GM18520 (cell line): Measurements from ENCODE around the gene CAB39L.

ENCODE experiments used
- ATAC-seq: cut with Tn5 transposase; IDR thresholded peaks from one replicate; pipeline ENCODE4 v1.9.1; 2021; ENCODE audit not compliant: unreplicated experiment

Gene CAB39L

DNA sequence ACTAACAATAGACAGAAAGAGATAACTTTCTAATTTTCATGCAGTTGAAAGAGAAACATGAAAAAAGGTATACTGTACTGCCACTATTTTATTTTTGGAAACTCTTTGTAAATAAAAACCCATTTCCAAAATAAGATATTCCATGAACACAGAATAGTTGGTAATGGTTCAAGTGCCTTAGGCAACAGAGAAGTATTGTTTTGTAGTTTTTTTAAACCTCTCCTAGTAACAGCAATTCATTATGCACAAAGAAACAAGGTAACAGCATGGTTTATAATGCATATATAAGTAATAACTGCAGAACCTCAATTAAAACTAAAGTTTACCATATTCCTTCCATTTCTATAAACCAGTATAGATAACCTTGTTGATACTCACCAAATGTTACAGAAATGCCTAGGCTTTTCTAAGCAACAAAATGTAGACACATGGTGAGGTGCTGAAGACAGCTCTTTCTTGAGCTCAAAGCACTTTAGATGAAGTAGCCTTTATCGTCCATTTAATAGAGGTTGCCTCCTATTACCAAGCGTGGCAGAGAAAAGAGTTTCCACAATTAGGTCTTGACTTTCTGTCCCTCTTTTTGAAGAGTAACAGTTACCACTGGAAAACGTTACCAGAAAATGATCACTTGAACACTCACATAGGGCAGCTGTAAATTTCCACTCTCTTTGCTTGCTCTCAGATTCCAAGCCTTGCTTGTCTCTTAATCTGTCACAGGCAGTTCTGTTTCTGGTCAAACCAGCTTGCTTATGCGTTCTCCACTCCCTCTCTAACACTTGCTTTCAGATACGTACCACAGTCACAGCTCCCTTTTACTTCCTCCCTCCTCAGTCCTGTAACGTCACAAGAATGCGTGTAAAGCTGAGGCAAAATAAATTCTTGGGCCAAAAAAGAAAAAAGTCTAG is 42.9 kb downstream of the CAB39L start:
- no peak for ATAC-seq

DNA sequence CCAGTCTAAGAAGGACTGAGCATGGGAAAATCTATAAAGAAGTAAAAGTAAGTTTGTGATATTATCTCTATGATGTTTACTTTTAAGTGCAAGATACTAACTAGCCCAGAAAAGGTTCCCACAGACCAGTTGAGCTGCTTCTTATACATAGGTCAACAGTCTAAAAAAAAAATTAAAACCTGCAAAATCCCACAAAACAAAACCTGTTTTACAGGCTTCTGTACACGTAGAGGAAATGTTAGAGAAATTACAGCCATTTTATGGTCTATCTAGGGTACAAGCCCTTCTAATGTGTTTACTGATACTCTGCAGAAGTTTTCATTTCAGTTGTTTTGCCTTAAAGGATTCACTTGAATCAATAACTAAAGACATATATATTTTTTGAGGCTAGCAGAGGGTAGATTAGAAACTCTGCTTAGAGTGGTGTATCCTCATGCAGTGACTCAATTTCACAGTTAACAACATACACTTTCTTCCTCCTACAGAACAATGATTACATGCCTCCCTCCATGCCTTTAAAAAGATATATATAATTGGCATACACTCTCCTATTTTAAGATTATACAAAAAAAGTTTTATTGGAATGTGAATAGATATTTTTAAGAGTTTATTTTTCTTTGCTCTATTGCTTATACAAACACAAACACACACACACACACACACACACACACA is 43.9 kb downstream of the CAB39L start:
- no peak for ATAC-seq

- no peak for ATAC-seq
Measured at GRCh38 chr13:49395878-49396380, 47.9 kb downstream of the CAB39L start.

DNA sequence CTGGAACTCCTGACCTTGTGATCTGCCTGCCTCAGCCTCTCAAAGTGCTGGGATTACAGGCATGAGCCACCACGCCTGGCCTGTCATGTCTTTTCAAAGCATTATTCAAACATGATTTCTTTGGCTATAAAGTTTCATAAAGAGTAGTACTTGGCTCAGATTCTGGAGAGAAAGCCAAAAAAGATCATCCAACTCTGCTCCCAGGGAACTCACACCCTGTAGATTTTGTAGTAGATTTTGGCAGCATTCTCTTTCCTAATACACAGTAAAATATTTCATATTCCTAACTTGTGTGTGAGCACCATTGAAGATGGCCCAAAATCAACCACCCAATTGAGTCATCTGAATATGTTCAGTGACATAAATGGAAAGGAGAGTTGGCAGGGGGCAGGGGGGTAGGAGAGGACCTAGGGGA is 48.4 kb downstream of the CAB39L start:
- no peak for ATAC-seq

DNA sequence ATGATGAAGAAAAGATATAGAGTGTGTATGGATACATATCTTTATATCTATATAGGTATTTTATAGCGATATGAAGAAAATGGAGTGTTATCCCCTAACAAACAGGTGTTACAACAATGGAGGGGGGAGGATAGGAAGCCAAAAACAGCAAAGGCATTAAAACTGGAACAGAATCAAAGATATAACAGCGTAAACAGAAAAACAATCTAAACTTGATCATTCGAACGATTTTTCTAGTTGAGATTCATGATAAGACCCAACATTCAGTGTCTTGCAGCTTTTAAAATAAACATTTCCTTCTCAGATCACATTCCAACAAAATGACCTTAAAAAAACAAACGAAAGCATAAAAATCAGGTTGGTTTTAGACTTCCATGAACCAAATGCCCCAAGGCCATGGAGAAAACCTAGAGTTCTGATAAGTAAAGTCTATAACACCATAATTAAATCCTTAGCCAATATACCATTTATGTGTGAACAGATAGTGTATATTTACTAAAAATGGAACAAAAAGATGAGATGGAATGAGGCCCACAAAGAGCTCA is 55.7 kb downstream of the CAB39L start:
- ATAC-seq = no peak

GRCh38 chr13:49386664-49387063 is 57.2 kb downstream of the CAB39L start:
- no peak for ATAC-seq

GRCh38 chr13:49376121-49376520 is 67.7 kb downstream of the CAB39L start:
- no peak for ATAC-seq

- ATAC-seq = no peak
Measured at GRCh38 chr13:49374585-49375290, 69.1 kb downstream of the CAB39L start.

DNA sequence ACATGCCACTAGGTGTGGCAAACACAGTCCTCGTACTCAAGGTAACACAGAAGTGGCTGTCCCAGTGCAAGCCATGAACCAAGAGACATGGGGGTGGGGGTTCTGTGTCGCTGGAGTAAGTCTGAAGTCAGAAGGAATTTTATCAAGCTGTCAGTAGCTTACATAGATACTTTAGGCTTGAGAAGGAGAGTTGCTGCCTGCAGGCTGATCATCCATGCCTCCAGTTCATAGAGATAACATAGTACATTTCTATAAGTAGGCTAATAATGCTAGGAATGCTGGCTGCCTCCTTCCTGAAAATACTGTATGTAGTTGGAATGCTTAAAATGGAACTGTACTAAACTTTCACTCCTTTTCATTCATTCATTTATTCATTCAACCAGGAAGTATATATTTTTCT is 70.1 kb downstream of the CAB39L start:
- ATAC-seq = no peak

DNA sequence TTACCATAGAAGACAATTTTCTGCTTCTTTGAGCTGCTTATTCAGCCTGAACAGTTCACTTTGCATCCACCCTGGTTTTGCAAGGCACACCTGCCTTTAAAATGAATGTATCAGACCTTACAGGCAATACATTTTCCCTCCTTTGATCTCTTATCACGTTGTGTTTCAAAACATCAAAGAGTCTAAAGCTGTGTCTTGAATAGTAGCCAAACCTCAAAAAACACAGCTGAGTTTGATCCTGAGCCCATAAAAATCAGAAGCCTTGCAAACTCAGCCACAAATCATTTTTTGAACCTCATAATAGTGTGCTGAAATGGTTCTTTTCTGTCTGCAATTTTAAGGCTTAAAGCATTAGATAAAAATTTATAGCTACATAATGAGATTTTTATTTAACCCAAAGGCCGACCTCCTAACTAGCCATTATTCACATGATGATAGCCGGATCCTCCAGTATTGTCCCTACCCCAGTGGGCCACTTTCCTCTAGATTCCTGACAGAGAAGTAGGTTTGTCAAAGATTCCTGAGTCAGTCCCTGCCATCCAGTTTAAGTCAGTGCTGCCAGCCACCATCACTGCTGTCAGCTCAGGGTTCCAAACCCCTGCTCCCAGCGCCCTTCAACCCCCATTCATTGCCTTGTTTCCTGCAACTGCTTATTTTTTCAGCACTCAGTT is 71.8 kb downstream of the CAB39L start:
- no peak for ATAC-seq

- no peak for ATAC-seq
Measured at GRCh38 chr13:49370371-49370770, 73.5 kb downstream of the CAB39L start.

DNA sequence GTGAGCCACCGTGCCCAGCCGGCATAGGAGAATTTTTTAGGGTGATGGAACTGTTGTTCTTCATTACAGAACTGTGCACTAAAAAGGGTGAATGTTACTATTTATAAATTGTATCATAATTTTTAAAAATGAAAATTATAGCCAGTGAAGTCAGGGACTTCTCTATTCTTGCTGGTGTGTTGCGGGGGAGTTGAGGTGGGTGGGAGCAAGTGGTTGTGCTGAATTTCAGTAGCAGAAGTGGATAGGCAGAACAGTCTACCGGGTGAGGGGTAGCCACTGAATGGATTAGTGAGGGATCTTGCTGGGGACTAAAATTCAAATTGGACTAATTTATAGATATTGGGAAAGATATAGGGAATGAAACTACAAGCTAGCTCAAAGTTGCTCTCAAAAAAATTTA is 74.0 kb downstream of the CAB39L start:
- no peak for ATAC-seq

- no peak for ATAC-seq
Measured at GRCh38 chr13:49368688-49369087, 75.2 kb downstream of the CAB39L start.

GRCh38 chr13:49367640-49368422 is 76.0 kb downstream of the CAB39L start:
- no peak for ATAC-seq

- ATAC-seq = no peak
Measured at GRCh38 chr13:49366841-49367240, 77.0 kb downstream of the CAB39L start.

- ATAC-seq = no peak
Measured at GRCh38 chr13:49357694-49358093, 86.2 kb downstream of the CAB39L start.

DNA sequence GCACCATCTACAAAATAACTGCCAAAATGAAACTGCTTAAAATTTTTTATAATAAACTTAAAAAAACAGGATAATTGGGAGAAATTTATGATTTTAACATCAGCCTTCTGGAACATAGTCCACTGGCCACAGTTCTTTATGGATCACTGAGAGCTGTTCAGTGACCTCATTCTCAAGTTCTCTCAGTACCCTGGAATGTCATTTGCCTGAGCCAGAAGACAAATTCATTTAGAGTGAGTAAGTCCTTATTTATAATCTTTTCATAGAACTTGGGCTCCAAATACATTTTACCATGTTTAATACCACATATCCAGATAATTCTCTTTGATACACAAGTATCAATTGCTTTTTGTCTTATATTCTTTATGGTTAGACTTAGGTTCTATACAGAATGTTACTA is 87.6 kb downstream of the CAB39L start:
- ATAC-seq = no peak

DNA sequence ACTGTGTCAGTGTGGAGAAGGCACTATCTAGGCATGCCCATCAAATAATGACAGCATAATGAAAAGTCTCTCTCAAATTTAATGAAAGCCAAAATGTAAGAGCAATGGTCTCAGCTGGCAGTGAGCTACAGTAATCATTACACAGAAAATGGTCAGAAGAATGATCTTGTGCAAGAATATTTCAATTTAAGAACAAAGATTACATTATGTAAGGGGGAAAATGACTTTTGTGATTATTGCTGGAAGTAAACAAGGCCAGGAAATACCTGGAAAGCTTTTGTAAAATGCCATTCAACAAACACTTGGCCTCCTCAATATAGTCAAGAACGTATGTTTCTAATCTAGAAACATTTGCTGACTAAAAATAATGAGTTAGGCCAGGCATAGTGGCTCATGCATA is 89.1 kb downstream of the CAB39L start:
- no peak for ATAC-seq

- ATAC-seq = no peak
Measured at GRCh38 chr13:49353908-49354307, 90.0 kb downstream of the CAB39L start.

DNA sequence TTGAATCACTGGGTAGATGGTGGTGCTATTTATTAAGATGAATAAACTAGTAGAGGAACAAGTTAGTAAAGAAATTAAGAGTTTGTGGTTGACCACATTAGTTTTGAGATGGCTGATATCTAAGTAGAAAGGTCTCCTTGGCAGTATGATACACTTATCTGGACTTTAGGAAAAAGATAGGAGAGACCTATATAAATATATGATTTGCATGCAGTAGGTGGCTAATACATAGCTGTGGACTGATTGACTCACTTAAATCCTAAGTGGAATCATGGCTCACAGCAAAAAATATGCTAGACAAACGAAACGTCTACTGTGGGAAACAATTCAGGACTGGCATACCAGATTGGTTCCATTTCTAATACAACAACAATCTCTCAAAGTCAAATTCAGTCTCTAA is 92.0 kb downstream of the CAB39L start:
- no peak for ATAC-seq
